HEK293T (cell line): ENCODE results near the gene PFKP.

ENCODE experiments used
- CTCF ChIA-PET: fragments of 350-600 bp; formaldehyde crosslinking; extraction: SDS; loops from one replicate; lab custom pipeline; 2021; ENCODE audit warnings: antibody characterized with exemption, inconsistent platforms; lab: Yijun Ruan, JAX
- POLR2A ChIA-PET: fragments of 350-600 bp; formaldehyde crosslinking; extraction: SDS; loops from one replicate; lab custom pipeline; 2020; ENCODE audit warnings: antibody characterized with exemption, inconsistent platforms; lab: Yijun Ruan, JAX
- DNase-seq: peaks from one replicate; pipeline ENCODE4 v3.0.0; 2012; ENCODE audit warnings: mixed read lengths; ENCODE audit errors: extremely low spot score
- ARNT ChIP-seq: fragments of 450-650 bp; IDR thresholded peaks from 2 replicates; pipeline ENCODE4 v1.6.1; 2017; ENCODE audit warnings: mild to moderate bottlenecking
- BHLHE40 ChIP-seq: fragments of 450-650 bp; IDR thresholded peaks from 2 replicates; pipeline ENCODE4 v1.6.1; 2016; ENCODE audit warnings: mild to moderate bottlenecking, moderate library complexity, borderline replicate concordance
- CTBP1 ChIP-seq: fragments of 450-650 bp; IDR thresholded peaks from 2 replicates; pipeline ENCODE4 v1.6.1; 2016; ENCODE audit warnings: borderline replicate concordance
- ELF4 ChIP-seq: fragments of 450-650 bp; IDR thresholded peaks from 2 replicates; pipeline ENCODE4 v1.6.1; 2017; ENCODE audit warnings: antibody characterized with exemption
- FOXA1 ChIP-seq: fragments of 450-650 bp; IDR thresholded peaks from 2 replicates; pipeline ENCODE4 v1.6.1; 2016; ENCODE audit warnings: mild to moderate bottlenecking
- FOXK2 ChIP-seq: fragments of 450-650 bp; IDR thresholded peaks from 2 replicates; pipeline ENCODE4 v1.6.1; 2016; ENCODE audit warnings: mild to moderate bottlenecking
- FOXM1 ChIP-seq: fragments of 450-650 bp; IDR thresholded peaks from 2 replicates; pipeline ENCODE4 v1.6.1; 2017; ENCODE audit warnings: mild to moderate bottlenecking, borderline replicate concordance
- HDGF ChIP-seq: fragments of 450-650 bp; IDR thresholded peaks from 2 replicates; pipeline ENCODE4 v1.6.1; 2017; ENCODE audit warnings: antibody characterized with exemption, borderline replicate concordance
- L3MBTL2 ChIP-seq: fragments of 450-650 bp; conservative IDR thresholded peaks from 2 replicates; pipeline ENCODE4 v1.6.1; 2016; ENCODE audit warnings: mild to moderate bottlenecking
- LEF1 ChIP-seq: fragments of 450-650 bp; IDR thresholded peaks from 2 replicates; pipeline ENCODE4 v1.6.1; 2017; ENCODE audit warnings: mild to moderate bottlenecking, borderline replicate concordance
- NFRKB ChIP-seq: fragments of 450-650 bp; IDR thresholded peaks from 2 replicates; pipeline ENCODE4 v1.6.1; 2016; ENCODE audit warnings: mild to moderate bottlenecking, moderate library complexity
- SP1 ChIP-seq: fragments of 450-650 bp; IDR thresholded peaks from 2 replicates; pipeline ENCODE4 v1.6.1; 2017
- SUZ12 ChIP-seq: fragments of 450-650 bp; IDR thresholded peaks from 2 replicates; pipeline ENCODE4 v1.6.1; 2016; ENCODE audit warnings: mild to moderate bottlenecking
- TARDBP ChIP-seq: fragments of 450-650 bp; IDR thresholded peaks from 2 replicates; pipeline ENCODE4 v1.6.1; 2016
- ZNF384 ChIP-seq: fragments of 450-650 bp; IDR thresholded peaks from 2 replicates; pipeline ENCODE4 v1.6.1; 2016
- TF ChIP-seq, protein P1 (sequence below): fragments of 450-650 bp; IDR thresholded peaks from 2 replicates; pipeline ENCODE4 v1.6.1; 2016

The PFKP gene

DNA sequence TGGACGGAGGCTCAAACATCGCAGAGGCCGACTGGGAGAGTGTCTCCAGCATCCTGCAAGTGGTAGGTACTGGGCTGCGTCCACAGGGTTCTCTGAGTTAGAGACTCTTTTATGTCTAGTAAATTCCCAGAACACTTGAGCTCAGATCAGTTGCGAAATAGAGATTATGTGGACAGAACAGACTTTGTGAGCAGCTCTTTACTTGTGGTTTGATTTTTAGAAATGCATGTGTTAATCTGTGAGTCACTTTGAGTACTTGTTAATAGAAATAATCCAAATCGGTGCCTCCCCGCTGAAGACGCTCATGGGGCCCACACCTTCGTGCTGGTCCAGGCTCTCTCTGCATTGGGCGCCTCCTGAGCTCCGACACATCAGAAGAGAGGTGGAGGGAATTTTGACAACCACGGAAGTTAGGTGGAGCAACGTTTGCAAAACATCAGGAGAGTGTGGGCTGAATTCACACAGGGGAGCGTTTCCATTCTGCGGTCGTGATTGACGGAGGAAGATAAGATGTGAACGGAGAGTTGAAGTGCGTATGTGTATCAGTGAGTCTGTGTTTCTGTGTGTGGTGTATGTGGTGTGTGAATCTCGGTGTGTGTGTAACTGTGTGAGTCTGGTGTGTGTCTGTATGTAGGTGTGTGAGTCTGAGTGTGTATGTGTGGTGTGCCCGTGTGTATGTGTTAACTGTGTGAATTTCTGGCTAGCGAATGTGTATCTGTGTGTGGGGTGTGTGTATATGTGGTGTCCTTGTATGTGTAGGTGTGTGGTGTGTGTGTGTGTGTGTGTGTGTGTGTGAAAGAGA, 32.1 kb downstream of the PFKP start:
- TF ChIP-seq TARDBP (peak; percentile 54; the same call in 1 of the 2 replicates), BHLHE40 (no peak), LEF1 (no peak), ELF4 (no peak), L3MBTL2 (no peak), FOXK2 (no peak), SUZ12 (no peak), FOXA1 (no peak)
- POLR2A ChIA-PET: interaction anchor here (1.0 kb wide), 1 partner anchor 73 kb away, joined by 3 read pairs; no protein-coding TSS in a partner anchor
- DNase-seq: no peak
- CTCF ChIA-PET: no interaction called here

DNA sequence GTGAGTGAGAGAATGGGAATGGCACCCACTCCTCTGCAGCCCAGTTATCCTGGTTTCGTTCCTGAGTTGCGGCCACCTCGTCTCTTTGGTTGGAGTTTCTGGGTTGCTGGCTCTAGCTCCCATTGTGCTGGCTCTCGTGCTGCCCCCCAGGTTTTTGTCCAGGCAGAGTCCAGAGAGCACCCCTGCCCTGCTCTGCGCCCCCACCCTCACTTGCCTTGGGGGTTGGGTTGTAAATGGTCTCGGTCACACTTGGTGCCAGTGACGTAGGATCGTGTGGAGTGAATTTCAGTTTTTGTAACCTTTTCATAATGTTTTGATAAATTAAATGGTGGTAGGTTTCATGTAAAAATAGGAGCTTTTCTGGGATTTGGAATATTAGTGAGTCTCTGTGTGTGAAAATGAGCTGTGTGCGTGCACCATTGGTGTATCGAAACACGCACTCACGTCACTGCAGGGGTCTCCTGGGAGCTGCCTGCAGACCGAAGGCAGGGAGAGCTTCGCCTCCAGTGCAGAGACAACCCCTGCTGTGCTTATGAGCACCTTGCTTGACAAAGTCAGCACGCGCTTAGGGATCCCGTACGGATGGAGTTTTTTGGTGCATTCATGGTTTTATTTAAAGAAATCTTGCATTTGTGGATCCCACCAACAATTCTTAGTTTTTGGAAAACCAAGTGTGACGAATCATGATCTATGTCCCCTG, 32.9 kb downstream of the PFKP start:
- ChIA-PET CTCF (no interaction called here), POLR2A (interaction anchor here (1.4 kb wide), 1 partner anchor 72 kb away, joined by 5 read pairs; the partner anchor contains the start of gene PITRM1)
- TF ChIP-seq CTBP1 (no peak), SUZ12 (no peak), L3MBTL2 (no peak), HDGF (no peak), LEF1 (no peak), ARNT (no peak), ZNF384 (no peak), ELF4 (no peak), FOXK2 (no peak), TARDBP (no peak), FOXA1 (no peak), BHLHE40 (no peak), FOXM1 (no peak), NFRKB (no peak), SP1 (no peak)
- TF ChIP-seq, protein P1, sequence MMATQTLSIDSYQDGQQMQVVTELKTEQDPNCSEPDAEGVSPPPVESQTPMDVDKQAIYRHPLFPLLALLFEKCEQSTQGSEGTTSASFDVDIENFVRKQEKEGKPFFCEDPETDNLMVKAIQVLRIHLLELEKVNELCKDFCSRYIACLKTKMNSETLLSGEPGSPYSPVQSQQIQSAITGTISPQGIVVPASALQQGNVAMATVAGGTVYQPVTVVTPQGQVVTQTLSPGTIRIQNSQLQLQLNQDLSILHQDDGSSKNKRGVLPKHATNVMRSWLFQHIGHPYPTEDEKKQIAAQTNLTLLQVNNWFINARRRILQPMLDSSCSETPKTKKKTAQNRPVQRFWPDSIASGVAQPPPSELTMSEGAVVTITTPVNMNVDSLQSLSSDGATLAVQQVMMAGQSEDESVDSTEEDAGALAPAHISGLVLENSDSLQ: no peak
- DNase-seq: no peak

DNA sequence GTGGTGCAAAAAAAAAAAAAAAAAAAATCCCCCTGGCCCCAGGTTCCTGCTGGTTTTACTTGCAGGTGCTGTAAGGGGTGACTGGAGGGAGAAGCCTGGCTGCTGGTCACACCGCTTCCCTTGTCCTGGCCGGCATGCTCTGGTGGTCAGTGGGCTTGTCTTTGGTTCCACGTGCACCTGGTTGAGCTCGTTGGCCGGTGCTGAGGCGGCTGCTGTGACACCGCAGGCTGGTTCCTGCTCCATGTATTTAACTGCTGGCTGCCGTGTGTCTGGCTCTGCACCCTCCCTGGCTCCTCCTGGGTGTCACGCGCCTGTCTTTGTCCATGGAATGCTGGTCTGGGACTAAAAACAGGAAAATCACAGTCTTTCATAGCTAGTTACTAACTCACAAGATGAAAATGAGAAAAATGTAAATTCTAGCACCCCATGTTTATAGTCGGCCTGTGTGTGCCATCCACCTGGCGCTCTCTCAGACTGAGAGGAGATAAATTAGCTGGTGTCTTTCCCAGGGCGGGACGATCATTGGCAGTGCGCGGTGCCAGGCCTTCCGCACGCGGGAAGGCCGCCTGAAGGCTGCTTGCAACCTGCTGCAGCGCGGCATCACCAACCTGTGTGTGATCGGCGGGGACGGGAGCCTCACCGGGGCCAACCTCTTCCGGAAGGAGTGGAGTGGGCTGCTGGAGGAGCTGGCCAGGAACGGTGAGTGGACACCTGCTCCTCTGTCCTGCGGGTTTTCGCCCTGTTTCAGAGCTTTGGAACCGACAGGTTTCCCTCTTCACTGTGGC, 33.7 kb downstream of the PFKP start:
- TF ChIP-seq NFRKB (no peak), LEF1 (no peak), ZNF384 (no peak), CTBP1 (no peak), FOXA1 (no peak), ELF4 (no peak), L3MBTL2 (no peak), TARDBP (no peak), BHLHE40 (no peak), FOXM1 (no peak), HDGF (no peak), ARNT (no peak), SUZ12 (no peak), FOXK2 (no peak)
- TF ChIP-seq, protein P1: no peak
- CTCF ChIA-PET: no interaction called here
- POLR2A ChIA-PET: interaction anchor here (1.4 kb wide), 1 partner anchor 72 kb away, joined by 5 read pairs; the partner anchor contains the start of gene PITRM1
- no peak for DNase-seq

DNA sequence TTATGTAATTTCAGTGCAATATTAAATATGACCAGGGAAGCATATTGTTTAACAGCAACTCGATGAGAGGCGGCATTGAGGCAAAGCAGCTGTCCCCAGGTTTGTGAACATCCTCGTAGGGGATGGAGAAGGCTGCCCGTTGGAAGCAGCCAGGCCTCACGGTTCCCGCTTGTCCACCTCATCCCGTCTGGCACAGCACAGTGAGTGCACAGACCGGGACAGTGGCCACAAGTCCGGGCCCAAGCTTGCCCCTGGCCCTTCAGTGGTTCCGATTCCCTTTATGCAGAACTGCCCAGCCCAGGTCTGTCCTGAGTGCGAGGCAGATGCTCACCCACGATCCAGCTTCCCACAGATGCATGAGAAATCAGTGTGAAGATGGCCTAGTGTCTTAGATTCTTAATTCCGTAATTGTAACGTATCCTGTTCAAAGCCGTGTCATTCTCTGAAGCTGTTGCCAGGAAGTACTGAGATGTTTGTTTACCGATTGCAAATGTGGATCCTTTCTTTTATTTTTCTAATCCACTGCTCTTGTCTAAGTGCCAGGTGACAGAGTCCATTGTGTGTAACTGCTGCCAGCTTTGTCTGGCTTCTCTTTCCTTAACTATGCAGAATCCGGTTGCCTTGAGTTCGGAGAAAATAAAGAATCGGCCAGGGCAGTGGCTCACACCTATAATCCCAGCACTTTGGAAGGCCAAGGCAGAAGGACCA, 35.5 kb downstream of the PFKP start:
- POLR2A ChIA-PET: no interaction called here
- no peak for TF ChIP-seq FOXM1
- TF ChIP-seq SUZ12: no peak
- no peak for TF ChIP-seq NFRKB
- no peak for TF ChIP-seq LEF1
- TF ChIP-seq FOXK2: no peak
- TF ChIP-seq FOXA1: no peak
- TF ChIP-seq, protein P1: no peak
- no peak for TF ChIP-seq TARDBP
- no peak for TF ChIP-seq BHLHE40
- no peak for TF ChIP-seq CTBP1
- no peak for TF ChIP-seq ZNF384
- no peak for TF ChIP-seq HDGF
- no peak for TF ChIP-seq L3MBTL2
- TF ChIP-seq ELF4: no peak
- TF ChIP-seq SP1: no peak
- no peak for TF ChIP-seq ARNT
- CTCF ChIA-PET: no interaction called here
- no peak for DNase-seq

DNA sequence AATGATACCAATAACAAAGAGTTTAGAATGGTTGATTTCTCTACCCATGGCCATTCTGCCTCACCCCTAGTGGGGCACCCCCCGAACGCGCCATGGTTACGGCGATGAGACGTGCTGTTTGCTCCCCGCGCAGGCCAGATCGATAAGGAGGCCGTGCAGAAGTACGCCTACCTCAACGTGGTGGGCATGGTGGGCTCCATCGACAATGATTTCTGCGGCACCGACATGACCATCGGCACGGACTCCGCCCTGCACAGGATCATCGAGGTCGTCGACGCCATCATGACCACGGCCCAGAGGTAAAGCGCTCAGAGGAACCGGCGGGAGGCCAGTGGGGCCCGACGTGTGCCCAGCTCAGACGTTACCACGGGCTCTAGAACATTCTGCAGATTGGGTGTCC, 36.3 kb downstream of the PFKP start:
- POLR2A ChIA-PET: no interaction called here
- TF ChIP-seq ZNF384 (no peak), FOXM1 (no peak), ARNT (no peak), FOXK2 (no peak), TARDBP (no peak), FOXA1 (no peak), SP1 (no peak), L3MBTL2 (no peak), CTBP1 (no peak), NFRKB (no peak), HDGF (no peak), ELF4 (no peak)
- TF ChIP-seq, protein P1: no peak
- no peak for DNase-seq
- CTCF ChIA-PET: no interaction called here
